Body of pancreas (tissue), 4 donors: Measurements from ENCODE around the gene EBP. TPM values are rescaled to one million over a fixed set of nuclear protein-coding genes. Genes with fewer than 3 reads are reported as not detected.

Experiments
- ATAC-seq: fragments of 150-250 bp; one replicate; pipeline ENCODE4 v1.9.1; 2016
- DNase-seq, 4 donors: peaks; one replicate each; pipeline ENCODE4 v3.0.0-alpha.2; 2019
- H3K27ac ChIP-seq, 4 donors: fragments of 200-600 bp; sonication (generic); 1 replicate in 3 of 4; 2 replicates in 1 of 4; pipeline versions ENCODE4 v1.5.1 to v1.6.1; 2016 to 2019; ENCODE audit warnings: mild to moderate bottlenecking in 1 of 4, mixed read lengths in 1 of 4, moderate library complexity in 1 of 4
- H3K27me3 ChIP-seq, 2 donors: fragments of 200-600 bp; sonication (generic); one replicate each; pipeline ENCODE4 v1.6.0; 2016; ENCODE audit warnings: mild to moderate bottlenecking in 1 of 2
- H3K36me3 ChIP-seq, 2 donors: fragments of 200-600 bp; sonication (generic); replicated peaks in 1 of 2; 2 replicates each; pipeline ENCODE4 v1.5.1; 2016; ENCODE audit warnings: low read depth in 2 of 2; ENCODE audit not compliant: insufficient read depth in 1 of 2
- H3K4me1 ChIP-seq: fragments of 200-600 bp; sonication (generic); one replicate; pipeline ENCODE4 v1.6.0; 2016
- H3K4me3 ChIP-seq, 2 donors: fragments of 200-600 bp; sonication (generic); 1 replicate in 1 of 2; 2 replicates in 1 of 2; pipeline ENCODE4 v1.5.1; 2016 to 2019
- H3K9me3 ChIP-seq, 3 donors: fragments of 200-600 bp; sonication (generic); 1 replicate in 2 of 3; 2 replicates in 1 of 3; pipeline ENCODE4 v1.5.1; 2016
- POLR2A ChIP-seq, 3 donors: fragments of 450-650 bp; IDR thresholded peaks; one replicate each; pipeline ENCODE4 v1.6.1; 2016; ENCODE audit warnings: antibody characterized with exemption in 3 of 3, mild to moderate bottlenecking in 2 of 3
- WGBS, 2 donors: methylation state at CpG; one replicate each; pipeline ENCODE4 v1.1.5; 2017; 5-methylcytosine and 5-hydroxymethylcytosine counted together
- intact Hi-C: fragments of 100-400 bp; cut with DNase I; formaldehyde crosslinking; loops from one replicate; pipeline ENCODE4 v1.15.1; 2023
- total RNA-seq, 2 donors: library from RNA; depleted of rRNA; stranded (reverse); fragments of >200 nt; gene quantifications; one replicate each; pipeline ENCODE4 v1.1.0, GENCODE V29; 2016
- TF ChIP-seq, protein P1 (sequence below), 7 experiments: fragments of 450-650 bp in 4 of 7; fragments of 200-600 bp in 3 of 7; sonication (generic) in 3 of 7; IDR thresholded peaks; one replicate each; pipeline ENCODE4 v1.5.1; 2016 to 2019; ENCODE audit warnings: antibody characterized with exemption in 7 of 7

EBP gene
- total RNA-seq, 2 donors from 2014 or later, result 14.8 to 19.7 TPM

DNA sequence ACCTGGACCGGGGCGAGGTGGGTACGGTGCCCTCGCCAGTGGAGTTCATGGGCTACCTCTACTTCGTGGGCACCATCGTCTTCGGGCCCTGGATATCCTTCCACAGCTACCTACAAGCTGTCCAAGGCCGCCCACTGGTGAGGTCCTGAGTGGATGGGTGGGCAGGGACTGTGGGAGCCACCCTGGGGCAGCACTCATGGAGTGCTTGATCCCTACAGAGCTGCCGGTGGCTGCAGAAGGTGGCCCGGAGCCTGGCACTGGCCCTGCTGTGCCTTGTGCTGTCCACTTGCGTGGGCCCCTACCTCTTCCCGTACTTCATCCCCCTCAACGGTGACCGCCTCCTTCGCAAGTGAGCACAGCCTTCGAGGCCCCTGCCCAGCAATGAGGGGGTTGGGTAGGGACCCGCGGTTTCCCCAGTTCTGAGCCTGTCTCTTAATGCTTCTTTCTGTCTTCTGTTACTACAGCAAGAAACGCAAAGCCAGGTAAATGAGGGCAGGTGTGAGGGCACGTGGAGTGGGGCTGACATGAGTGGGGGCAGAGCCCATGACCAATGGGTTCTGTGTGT, 9.2 kb upstream of the EBP start:
- Histone ChIP-seq H3K4me1 (peaks cover 12% of the 10 kb centered on the region), H3K27ac (no peak overlapping the region), H3K27me3 (no peaks in the 10 kb centered on the region), H3K36me3 (no peaks in the 10 kb centered on the region), H3K9me3 (no peaks in the 10 kb centered on the region), H3K4me3 (no peak overlapping the region)
- TF ChIP-seq, protein P1, sequence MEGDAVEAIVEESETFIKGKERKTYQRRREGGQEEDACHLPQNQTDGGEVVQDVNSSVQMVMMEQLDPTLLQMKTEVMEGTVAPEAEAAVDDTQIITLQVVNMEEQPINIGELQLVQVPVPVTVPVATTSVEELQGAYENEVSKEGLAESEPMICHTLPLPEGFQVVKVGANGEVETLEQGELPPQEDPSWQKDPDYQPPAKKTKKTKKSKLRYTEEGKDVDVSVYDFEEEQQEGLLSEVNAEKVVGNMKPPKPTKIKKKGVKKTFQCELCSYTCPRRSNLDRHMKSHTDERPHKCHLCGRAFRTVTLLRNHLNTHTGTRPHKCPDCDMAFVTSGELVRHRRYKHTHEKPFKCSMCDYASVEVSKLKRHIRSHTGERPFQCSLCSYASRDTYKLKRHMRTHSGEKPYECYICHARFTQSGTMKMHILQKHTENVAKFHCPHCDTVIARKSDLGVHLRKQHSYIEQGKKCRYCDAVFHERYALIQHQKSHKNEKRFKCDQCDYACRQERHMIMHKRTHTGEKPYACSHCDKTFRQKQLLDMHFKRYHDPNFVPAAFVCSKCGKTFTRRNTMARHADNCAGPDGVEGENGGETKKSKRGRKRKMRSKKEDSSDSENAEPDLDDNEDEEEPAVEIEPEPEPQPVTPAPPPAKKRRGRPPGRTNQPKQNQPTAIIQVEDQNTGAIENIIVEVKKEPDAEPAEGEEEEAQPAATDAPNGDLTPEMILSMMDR (IDR thresholded peaks at IDR 0.05), result no peak
- no peak for TF ChIP-seq POLR2A (IDR thresholded peaks at IDR 0.05)
- intact Hi-C loops, result no loop called here
- WGBS, 2 donors, result 87 to 89% methylated on average over 8 to 17 of the region's 20 CpGs
- no peak for DNase-seq
- no peak for ATAC-seq

DNA sequence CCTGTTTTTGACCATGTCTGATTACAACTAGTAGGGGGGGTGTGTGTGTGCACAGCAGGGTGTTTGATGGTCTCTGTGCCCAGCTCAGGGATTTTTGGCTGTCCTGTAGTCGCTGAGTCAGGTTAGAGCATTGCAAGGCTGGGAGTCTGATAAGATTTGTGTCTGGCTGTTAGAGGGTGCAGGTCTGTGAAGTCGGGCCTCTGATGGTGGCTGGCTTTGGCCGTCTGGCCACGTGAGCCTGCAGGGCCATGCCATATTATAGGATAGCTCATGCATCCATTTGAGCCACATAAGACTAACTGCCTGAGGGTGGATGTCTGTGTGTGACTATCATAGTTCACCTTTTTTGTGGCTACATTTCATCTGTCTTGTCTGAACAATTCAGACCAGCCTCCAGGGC, 7.9 kb upstream of the EBP start:
- no peaks in the 10 kb centered on the region for H3K27me3 ChIP-seq
- ATAC-seq, result no peak

DNA sequence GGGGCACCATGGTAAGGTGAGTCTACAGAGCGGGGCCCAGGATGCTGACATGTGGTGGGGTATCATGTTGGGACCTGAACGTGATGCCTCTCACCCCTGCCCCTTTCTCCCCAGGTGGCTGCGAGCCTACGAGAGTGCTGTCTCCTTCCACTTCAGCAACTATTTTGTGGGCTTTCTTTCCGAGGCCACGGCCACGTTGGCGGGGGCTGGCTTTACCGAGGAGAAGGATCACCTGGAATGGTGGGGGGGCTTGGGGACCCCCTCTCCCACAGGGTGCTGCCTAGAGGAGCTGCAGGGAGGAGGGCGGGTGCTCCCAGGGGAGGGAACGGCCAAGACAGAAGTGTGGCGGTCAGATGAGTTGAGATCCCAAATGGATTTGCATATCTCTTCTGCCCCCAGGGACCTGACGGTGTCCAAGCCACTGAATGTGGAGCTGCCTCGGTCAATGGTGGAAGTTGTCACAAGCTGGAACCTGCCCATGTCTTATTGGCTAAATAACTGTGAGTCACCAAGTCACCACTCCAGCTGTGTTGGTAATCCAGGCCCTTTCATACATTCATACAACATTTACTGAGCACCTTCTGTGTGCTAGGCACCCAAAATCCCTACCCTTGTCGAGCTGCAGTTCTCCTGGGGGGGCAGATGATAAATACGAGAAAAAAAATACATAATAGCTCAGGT, 7.3 kb upstream of the EBP start:
- H3K36me3 ChIP-seq, result no peaks in the 10 kb centered on the region
- no peak overlapping the region for H3K4me3 ChIP-seq
- 85 to 91% methylated on average over 6 to 15 of the region's 16 CpGs for WGBS, 2 donors
- no peak for TF ChIP-seq POLR2A (IDR thresholded peaks at IDR 0.05)
- TF ChIP-seq, protein P1 (IDR thresholded peaks at IDR 0.05), result no peak
- DNase-seq (no peak), ATAC-seq (no peak)
- H3K27ac ChIP-seq, result no peak overlapping the region
- no peaks in the 10 kb centered on the region for H3K27me3 ChIP-seq
- peaks cover 5% of the 10 kb centered on the region for H3K4me1 ChIP-seq
- intact Hi-C loops, result no loop called here
- H3K9me3 ChIP-seq, result no peaks in the 10 kb centered on the region

More for the DNA sequence above, 7.9 kb upstream of the EBP start:
- Histone ChIP-seq H3K4me1 (peaks cover 6% of the 10 kb centered on the region), H3K4me3 (no peak overlapping the region), H3K27ac (no peak overlapping the region), H3K9me3 (no peaks in the 10 kb centered on the region), H3K36me3 (no peaks in the 10 kb centered on the region)
- no peak for DNase-seq
- 78% methylated on average over 3 of the region's 4 CpGs; no CpG with 5 or more reads in 1 of the 2 donors for WGBS, 2 donors
- intact Hi-C loops, result no loop called here
- no peak for TF ChIP-seq POLR2A (IDR thresholded peaks at IDR 0.05)
- TF ChIP-seq, protein P1 (IDR thresholded peaks at IDR 0.05), result no peak

DNA sequence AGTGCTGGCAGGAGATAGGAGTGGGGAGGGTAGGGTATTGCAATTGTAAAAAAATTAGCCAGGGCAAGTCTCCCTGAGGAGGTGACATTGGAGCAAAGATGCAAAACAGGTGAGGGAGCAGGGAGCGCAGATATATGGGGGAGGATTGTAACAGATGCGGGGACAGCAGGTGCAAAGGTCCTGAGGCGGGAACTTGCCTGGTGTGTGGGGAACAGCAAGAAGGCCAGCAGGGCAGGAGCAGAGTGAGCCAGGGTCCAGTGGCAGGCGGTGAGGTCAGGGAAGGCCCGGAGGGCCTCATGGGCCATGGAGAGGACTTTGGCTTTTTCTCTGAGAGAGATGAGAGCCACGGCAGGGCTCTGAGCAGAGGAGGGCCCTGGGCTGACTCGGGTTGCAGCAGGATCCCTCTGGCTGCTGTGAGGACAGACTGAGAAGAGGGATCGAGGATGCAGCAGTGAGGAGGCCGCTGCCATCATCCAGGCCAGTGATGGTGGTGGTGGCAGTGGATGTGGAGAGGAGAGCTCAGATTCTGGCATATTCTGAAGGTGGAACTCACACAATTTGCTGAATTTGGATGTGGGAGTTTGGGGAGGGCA, 6.6 kb upstream of the EBP start:
- H3K27ac ChIP-seq, result no peak overlapping the region
- H3K36me3 ChIP-seq, result no peaks in the 10 kb centered on the region
- no peaks in the 10 kb centered on the region for H3K9me3 ChIP-seq
- intact Hi-C loops, result no loop called here
- no peaks in the 10 kb centered on the region for H3K4me1 ChIP-seq
- H3K27me3 ChIP-seq, result no peaks in the 10 kb centered on the region
- DNase-seq (no peak), ATAC-seq (no peak)
- H3K4me3 ChIP-seq, result no peak overlapping the region
- WGBS, 2 donors, result 83 to 88% methylated on average over 7 to 8 of the region's 9 CpGs
- no peak for TF ChIP-seq POLR2A (IDR thresholded peaks at IDR 0.05)
- TF ChIP-seq, protein P1 (IDR thresholded peaks at IDR 0.05), result no peak
